Ishikawa (cell line): ENCODE results near the gene GABRR3.

ENCODE experiments used
- CEBPB ChIP-seq: IDR thresholded peaks from 2 replicates; pipeline ENCODE4 v1.6.1; 2012
- RAD21 ChIP-seq: IDR thresholded peaks from 2 replicates; pipeline ENCODE4 v1.6.1; 2012; ENCODE audit warnings: low read depth
- TAF1 ChIP-seq: IDR thresholded peaks from 2 replicates; pipeline ENCODE4 v1.6.1; 2012; ENCODE audit warnings: low read depth, mild to moderate bottlenecking

DNA sequence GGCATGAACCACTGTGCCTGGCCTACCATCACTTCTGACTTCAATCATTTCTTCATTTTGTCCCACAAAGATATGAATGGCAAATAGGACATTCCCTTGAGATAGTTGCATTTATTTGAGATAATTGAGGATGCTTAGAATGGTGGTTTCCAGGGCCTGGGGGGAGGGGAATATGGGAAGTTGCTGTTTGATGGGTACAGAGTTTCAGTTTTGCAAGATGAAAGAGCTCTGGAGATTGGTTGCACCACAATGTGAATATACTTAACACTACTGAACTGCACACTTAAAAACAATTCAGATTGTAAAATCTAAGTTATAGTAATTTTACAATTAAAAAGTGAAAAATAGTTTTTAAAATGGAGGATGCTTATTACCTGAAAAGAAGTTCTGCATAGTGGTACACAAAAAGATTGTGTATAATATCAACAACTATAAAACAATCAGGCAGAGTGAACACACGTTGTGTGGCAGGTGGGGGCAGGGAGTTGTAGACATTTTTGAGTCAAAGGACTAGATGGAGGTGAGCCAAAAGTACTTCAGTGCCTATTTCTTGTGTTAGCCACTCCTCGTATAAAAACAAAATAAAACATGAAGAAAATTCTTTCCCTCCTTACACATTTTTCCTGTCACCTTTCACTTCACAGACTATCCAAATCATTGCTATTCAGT lies 44.4 kb downstream of the GABRR3 start:
- no peak for TF ChIP-seq TAF1
- no peak for TF ChIP-seq CEBPB
- TF ChIP-seq RAD21, result no peak
